ENCODE data around the gene MRAP2. TPM values are rescaled to one million over a fixed set of nuclear protein-coding genes. Genes with fewer than 3 reads are reported as not detected.

MRAP2 gene
- total RNA-seq, 2 donors from 2014 or later, result 67.5 to 104 TPM

- H3K4me3 ChIP-seq, result no peak overlapping the region
- no peak for DNase-seq (ENCODE audit: low spot score)
- no peaks in the 10 kb centered on the region for H3K9me3 ChIP-seq
- H3K36me3 ChIP-seq, result no peaks in the 10 kb centered on the region
- TF ChIP-seq CTCF (IDR thresholded peaks at IDR 0.05), result no peak
- H3K27ac ChIP-seq, result peak overlapping the region in 1 of 2 donors; percentile 9
- peaks cover 15 to 63% of the 10 kb centered on the region in 2 donors for H3K4me1 ChIP-seq (ENCODE audit: control insufficient read depth in 1 of 2, low read depth in 2 of 2)
- H3K27me3 ChIP-seq (replicated peaks; ENCODE audit: insufficient read depth), result no peaks in the 10 kb centered on the region
- ATAC-seq (ENCODE audit: insufficient number of reproducible peaks, low FRiP score, low read depth), result no peak
These were observed 22.1 kb downstream of the MRAP2 start for GRCh38 chr6:84055647-84056046.

- Histone ChIP-seq H3K4me1 (ENCODE audit: control insufficient read depth in 1 of 2, low read depth in 2 of 2) (peaks cover 12 to 57% of the 10 kb centered on the region in 2 donors), H3K27me3 (replicated peaks; ENCODE audit: insufficient read depth) (no peaks in the 10 kb centered on the region), H3K9me3 (no peaks in the 10 kb centered on the region), H3K27ac (no peak overlapping the region), H3K36me3 (peaks cover 5% of the 10 kb centered on the region), H3K4me3 (no peak overlapping the region)
- no peak for TF ChIP-seq CTCF (IDR thresholded peaks at IDR 0.05)
- DNase-seq (ENCODE audit: low spot score), result no peak
- no peak for ATAC-seq (ENCODE audit: insufficient number of reproducible peaks, low FRiP score, low read depth)
These were observed 24.3 kb downstream of the MRAP2 start for GRCh38 chr6:84057908-84058307.

GRCh38 chr6:84059082-84059481 is 25.5 kb downstream of the MRAP2 start:
- TF ChIP-seq CTCF (IDR thresholded peaks at IDR 0.05), result no peak
- Histone ChIP-seq H3K27ac (no peak overlapping the region), H3K4me1 (ENCODE audit: control insufficient read depth in 1 of 2, low read depth in 2 of 2) (peaks cover 9 to 46% of the 10 kb centered on the region in 2 donors), H3K27me3 (replicated peaks; ENCODE audit: insufficient read depth) (no peaks in the 10 kb centered on the region), H3K4me3 (no peak overlapping the region), H3K36me3 (peaks cover 10% of the 10 kb centered on the region), H3K9me3 (no peaks in the 10 kb centered on the region)
- DNase-seq (ENCODE audit: low spot score), result no peak
- ATAC-seq (ENCODE audit: insufficient number of reproducible peaks, low FRiP score, low read depth), result no peak

GRCh38 chr6:84061174-84061573 is 27.6 kb downstream of the MRAP2 start:
- Histone ChIP-seq H3K36me3 (peaks cover 18% of the 10 kb centered on the region), H3K4me3 (no peak overlapping the region), H3K4me1 (ENCODE audit: control insufficient read depth in 1 of 2, low read depth in 2 of 2) (peaks cover 14 to 45% of the 10 kb centered on the region in 2 donors), H3K27ac (peak overlapping the region; percentile 1 to 20), H3K9me3 (no peaks in the 10 kb centered on the region), H3K27me3 (replicated peaks; ENCODE audit: insufficient read depth) (no peaks in the 10 kb centered on the region)
- TF ChIP-seq CTCF (IDR thresholded peaks at IDR 0.05), result no peak
- ATAC-seq (ENCODE audit: insufficient number of reproducible peaks, low FRiP score, low read depth) (no peak), DNase-seq (ENCODE audit: low spot score) (no peak)

- H3K27me3 ChIP-seq (replicated peaks; ENCODE audit: insufficient read depth), result no peaks in the 10 kb centered on the region
- DNase-seq (ENCODE audit: low spot score), result no peak
- no peaks in the 10 kb centered on the region for H3K9me3 ChIP-seq
- TF ChIP-seq CTCF (IDR thresholded peaks at IDR 0.05), result no peak
- H3K4me3 ChIP-seq, result no peak overlapping the region
- ATAC-seq (ENCODE audit: insufficient number of reproducible peaks, low FRiP score, low read depth), result no peak
- H3K36me3 ChIP-seq, result peaks cover 18% of the 10 kb centered on the region
- H3K4me1 ChIP-seq (ENCODE audit: control insufficient read depth in 1 of 2, low read depth in 2 of 2), result peaks cover 8 to 41% of the 10 kb centered on the region in 2 donors
- H3K27ac ChIP-seq, result peak overlapping the region; percentile 1 to 20
These were observed 28.2 kb downstream of the MRAP2 start for GRCh38 chr6:84061613-84062398.
